Measurements from ENCODE around the gene AUH.

The AUH gene

GRCh38 chr9:91261417-91261816, 100.3 kb downstream of the AUH start:
- TF ChIP-seq CTCF (conservative IDR thresholded peaks at IDR 0.05) = no peak
- no peak overlapping the region for H3K27ac ChIP-seq

GRCh38 chr9:91259162-91259561, 102.6 kb downstream of the AUH start:
- no peak for TF ChIP-seq CTCF (conservative IDR thresholded peaks at IDR 0.05)
- no peak overlapping the region for H3K27ac ChIP-seq

GRCh38 chr9:91258451-91258850, 103.3 kb downstream of the AUH start:
- no peak overlapping the region for H3K27ac ChIP-seq
- TF ChIP-seq CTCF (conservative IDR thresholded peaks at IDR 0.05) = no peak

GRCh38 chr9:91256235-91256634, 105.5 kb downstream of the AUH start:
- no peak for TF ChIP-seq CTCF (conservative IDR thresholded peaks at IDR 0.05)
- H3K27ac ChIP-seq = no peak overlapping the region

- TF ChIP-seq CTCF (conservative IDR thresholded peaks at IDR 0.05) = no peak
- H3K27ac ChIP-seq = no peak overlapping the region
Observed at GRCh38 chr9:91255327-91255726, 106.4 kb downstream of the AUH start.

- no peak for TF ChIP-seq CTCF (conservative IDR thresholded peaks at IDR 0.05)
- H3K27ac ChIP-seq = no peak overlapping the region
Observed at GRCh38 chr9:91253488-91253887, 108.2 kb downstream of the AUH start.

GRCh38 chr9:91248707-91249106, 113.0 kb downstream of the AUH start:
- no peak overlapping the region for H3K27ac ChIP-seq
- TF ChIP-seq CTCF (conservative IDR thresholded peaks at IDR 0.05) = no peak

- no peak overlapping the region for H3K27ac ChIP-seq
- TF ChIP-seq CTCF (conservative IDR thresholded peaks at IDR 0.05) = no peak
Observed at GRCh38 chr9:91247278-91247677, 114.4 kb downstream of the AUH start.
